ENCODE measurements around the gene CBLN4. TPM values are rescaled to one million over a fixed set of nuclear protein-coding genes. Genes with fewer than 3 reads are reported as not detected.

Gene CBLN4
- total and polyA plus RNA-seq, 4 donors = 0.09 to 0.57 (median 0.44) TPM

GRCh38 chr20:56014151-56014550 is 8.8 kb upstream of the CBLN4 start:
- Histone ChIP-seq H3K27ac (ENCODE audit: low read depth in 1 of 2, low read length in 2 of 2) (no peak overlapping the region), H3K36me3 (ENCODE audit: control insufficient read depth in 4 of 4, insufficient read depth in 3 of 4, low read depth in 1 of 4, low read length in 3 of 4) (no peaks in the 10 kb centered on the region), H3K4me3 (ENCODE audit: low read depth in 1 of 3, low read length in 3 of 3) (no peak overlapping the region), H3K27me3 (ENCODE audit: control insufficient read depth in 4 of 4, insufficient read depth in 4 of 4, low read length in 3 of 4) (no peaks in the 10 kb centered on the region), H3K9me3 (ENCODE audit: control insufficient read depth in 4 of 4, low read length in 3 of 4) (no peaks in the 10 kb centered on the region), H3K9ac (ENCODE audit: low read depth in 1 of 2, low read length in 2 of 2) (no peak overlapping the region), H3K4me1 (ENCODE audit: control insufficient read depth in 4 of 4, insufficient read depth in 4 of 4, low read length in 3 of 4) (peaks cover 0 to 10% (median 5%) of the 10 kb centered on the region in 4 donors)
- TF ChIP-seq SP1 (IDR thresholded peaks at IDR 0.05) (no peak), NR2F2 (IDR thresholded peaks at IDR 0.05) (no peak), YY1 (IDR thresholded peaks at IDR 0.05) (no peak), MAX (IDR thresholded peaks at IDR 0.05) (no peak), REST (IDR thresholded peaks at IDR 0.05) (no peak), FOXA2 (IDR thresholded peaks at IDR 0.05) (no peak)
- DNase-seq (ENCODE audit: low spot score) = no peak
- WGBS = 83% methylated on average over 2 of the region's 2 CpGs

- Histone ChIP-seq H3K4me3 (ENCODE audit: low read depth in 1 of 3, low read length in 3 of 3) (peak overlapping the region in 2 of 3 donors; percentile 20 to 23), H3K36me3 (ENCODE audit: control insufficient read depth in 4 of 4, insufficient read depth in 3 of 4, low read depth in 1 of 4, low read length in 3 of 4) (no peaks in the 10 kb centered on the region), H3K27me3 (ENCODE audit: control insufficient read depth in 4 of 4, insufficient read depth in 4 of 4, low read length in 3 of 4) (peaks cover 0 to 4% (median 1%) of the 10 kb centered on the region in 4 donors), H3K9ac (ENCODE audit: low read depth in 1 of 2, low read length in 2 of 2) (no peak overlapping the region), H3K9me3 (ENCODE audit: control insufficient read depth in 4 of 4, low read length in 3 of 4) (no peaks in the 10 kb centered on the region), H3K4me1 (ENCODE audit: control insufficient read depth in 4 of 4, insufficient read depth in 4 of 4, low read length in 3 of 4) (peaks cover 24 to 47% (median 36%) of the 10 kb centered on the region in 4 donors), H3K27ac (ENCODE audit: low read depth in 1 of 2, low read length in 2 of 2) (no peak overlapping the region)
- DNase-seq (ENCODE audit: low spot score) = no peak
- no peak for TF ChIP-seq HNF4A (conservative IDR thresholded peaks at IDR 0.05)
- TF ChIP-seq TAF1 (conservative IDR thresholded peaks at IDR 0.05) = no peak
- TF ChIP-seq MAX (IDR thresholded peaks at IDR 0.05) = no peak
- no peak for TF ChIP-seq RAD21 (IDR thresholded peaks at IDR 0.05)
- TF ChIP-seq EGR1 (IDR thresholded peaks at IDR 0.05; ENCODE audit: low read depth in 2 of 2) = no peak
- TF ChIP-seq NR2F2 (IDR thresholded peaks at IDR 0.05) = no peak
- no peak for TF ChIP-seq ZBTB33 (IDR thresholded peaks at IDR 0.05)
- no peak for TF ChIP-seq FOXA1 (IDR thresholded peaks at IDR 0.05)
- no peak for TF ChIP-seq REST (IDR thresholded peaks at IDR 0.05)
- TF ChIP-seq RXRA (IDR thresholded peaks at IDR 0.05) = no peak
- no peak for TF ChIP-seq GABPA (IDR thresholded peaks at IDR 0.05 in 1 of 2, conservative IDR thresholded peaks at IDR 0.05 in 1 of 2)
- no peak for TF ChIP-seq FOXA2 (IDR thresholded peaks at IDR 0.05)
- no peak for TF ChIP-seq ATF3 (IDR thresholded peaks at IDR 0.05)
- no peak for TF ChIP-seq HNF4G (IDR thresholded peaks at IDR 0.05)
- no peak for TF ChIP-seq SP1 (IDR thresholded peaks at IDR 0.05)
- WGBS = 9% methylated on average over 70 of the region's 70 CpGs
Measured at GRCh38 chr20:56004611-56005388, 519 bp downstream of the CBLN4 start.
